Activated T-cell treated with anti-CD3 and anti-CD28 coated beads, Interleukin-2, amount 50 U/mL, for 24 hours (primary cell): ENCODE results near the gene UBE2J2.

Experiments
- DNase-seq: peaks from one replicate; pipeline ENCODE4 v3.0.0-alpha.2; 2020
- H3K27ac Mint-ChIP-seq: 2 replicates; pipeline ENCODE4 v1.8.0; 2020; ENCODE audit warnings: mild to moderate bottlenecking, mixed read lengths
- H3K27me3 Mint-ChIP-seq: 2 replicates; pipeline ENCODE4 v1.8.0; 2020; ENCODE audit warnings: mixed read lengths
- H3K36me3 Mint-ChIP-seq: 2 replicates; pipeline ENCODE4 v1.8.0; 2020; ENCODE audit warnings: low read depth, mixed read lengths
- H3K4me1 Mint-ChIP-seq: 2 replicates; pipeline ENCODE4 v1.8.0; 2020; ENCODE audit warnings: low read depth, mixed read lengths
- H3K4me3 Mint-ChIP-seq: 2 replicates; pipeline ENCODE4 v1.8.0; 2020; ENCODE audit warnings: mild to moderate bottlenecking, moderate library complexity, mixed read lengths
- H3K9me3 Mint-ChIP-seq: 2 replicates; pipeline ENCODE4 v1.8.0; 2020; ENCODE audit warnings: mixed read lengths

UBE2J2 gene

GRCh38 chr1:1241588-1242219, 31.9 kb downstream of the UBE2J2 start:
- Mint-ChIP-seq H3K4me1 (peaks cover 2% of the 10 kb centered on the region), H3K9me3 (no peaks in the 10 kb centered on the region), H3K27me3 (peaks cover 3% of the 10 kb centered on the region), H3K4me3 (no peak overlapping the region), H3K27ac (no peak overlapping the region), H3K36me3 (no peaks in the 10 kb centered on the region)
- DNase-seq, result no peak

GRCh38 chr1:1240822-1241587, 32.6 kb downstream of the UBE2J2 start:
- peaks cover 3% of the 10 kb centered on the region for H3K27me3 Mint-ChIP-seq
- no peaks in the 10 kb centered on the region for H3K9me3 Mint-ChIP-seq
- H3K4me3 Mint-ChIP-seq, result no peak overlapping the region
- H3K36me3 Mint-ChIP-seq, result no peaks in the 10 kb centered on the region
- no peak overlapping the region for H3K27ac Mint-ChIP-seq
- no peak for DNase-seq
- H3K4me1 Mint-ChIP-seq, result peaks cover 2% of the 10 kb centered on the region

GRCh38 chr1:1240348-1240732, 33.3 kb downstream of the UBE2J2 start:
- Mint-ChIP-seq H3K27ac (no peak overlapping the region), H3K9me3 (no peaks in the 10 kb centered on the region), H3K27me3 (no peaks in the 10 kb centered on the region), H3K4me1 (peaks cover 2% of the 10 kb centered on the region), H3K36me3 (no peaks in the 10 kb centered on the region), H3K4me3 (no peak overlapping the region)
- DNase-seq, result no peak

- Mint-ChIP-seq H3K9me3 (no peaks in the 10 kb centered on the region), H3K27ac (no peak overlapping the region)
- no peak for DNase-seq
These were observed 33.9 kb downstream of the UBE2J2 start for GRCh38 chr1:1239614-1240347.

GRCh38 chr1:1239227-1239613, 34.4 kb downstream of the UBE2J2 start:
- Mint-ChIP-seq H3K27me3 (no peaks in the 10 kb centered on the region), H3K36me3 (peaks cover 11% of the 10 kb centered on the region), H3K4me3 (no peak overlapping the region), H3K4me1 (peaks cover 7% of the 10 kb centered on the region), H3K27ac (no peak overlapping the region), H3K9me3 (no peaks in the 10 kb centered on the region)
- DNase-seq, result no peak

More at GRCh38 chr1:1239614-1240347, 33.9 kb downstream of the UBE2J2 start:
- H3K27me3 Mint-ChIP-seq, result no peaks in the 10 kb centered on the region
- H3K36me3 Mint-ChIP-seq, result peaks cover 5% of the 10 kb centered on the region
- no peak overlapping the region for H3K4me3 Mint-ChIP-seq
- peaks cover 2% of the 10 kb centered on the region for H3K4me1 Mint-ChIP-seq

- no peaks in the 10 kb centered on the region for H3K9me3 Mint-ChIP-seq
- H3K27me3 Mint-ChIP-seq, result no peaks in the 10 kb centered on the region
- peaks cover 12% of the 10 kb centered on the region for H3K4me1 Mint-ChIP-seq
- no peak overlapping the region for H3K4me3 Mint-ChIP-seq
- peaks cover 16% of the 10 kb centered on the region for H3K36me3 Mint-ChIP-seq
- no peak for DNase-seq
- no peak overlapping the region for H3K27ac Mint-ChIP-seq
These were observed 34.9 kb downstream of the UBE2J2 start for GRCh38 chr1:1238702-1239178.

- H3K27ac Mint-ChIP-seq, result no peak overlapping the region
- H3K36me3 Mint-ChIP-seq, result peaks cover 20% of the 10 kb centered on the region
- H3K4me1 Mint-ChIP-seq, result peaks cover 16% of the 10 kb centered on the region
- DNase-seq, result no peak
- H3K27me3 Mint-ChIP-seq, result no peaks in the 10 kb centered on the region
- no peak overlapping the region for H3K4me3 Mint-ChIP-seq
- no peaks in the 10 kb centered on the region for H3K9me3 Mint-ChIP-seq
These were observed 35.6 kb downstream of the UBE2J2 start for GRCh38 chr1:1237874-1238701.

GRCh38 chr1:1236945-1237873, 36.4 kb downstream of the UBE2J2 start:
- Mint-ChIP-seq H3K4me1 (peaks cover 16% of the 10 kb centered on the region), H3K4me3 (no peak overlapping the region), H3K27ac (no peak overlapping the region), H3K27me3 (no peaks in the 10 kb centered on the region), H3K9me3 (no peaks in the 10 kb centered on the region), H3K36me3 (peaks cover 20% of the 10 kb centered on the region)
- no peak for DNase-seq

GRCh38 chr1:1236176-1236763, 37.4 kb downstream of the UBE2J2 start:
- Mint-ChIP-seq H3K4me3 (no peak overlapping the region), H3K9me3 (no peaks in the 10 kb centered on the region), H3K27me3 (no peaks in the 10 kb centered on the region), H3K36me3 (peaks cover 22% of the 10 kb centered on the region), H3K27ac (no peak overlapping the region), H3K4me1 (peaks cover 16% of the 10 kb centered on the region)
- no peak for DNase-seq

GRCh38 chr1:1235016-1235744, 38.5 kb downstream of the UBE2J2 start:
- Mint-ChIP-seq H3K36me3 (peaks cover 32% of the 10 kb centered on the region), H3K27me3 (no peaks in the 10 kb centered on the region), H3K27ac (peak overlapping the region; percentile 47), H3K4me1 (peaks cover 25% of the 10 kb centered on the region), H3K4me3 (no peak overlapping the region), H3K9me3 (no peaks in the 10 kb centered on the region)
- no peak for DNase-seq

GRCh38 chr1:1234180-1234808, 39.4 kb downstream of the UBE2J2 start:
- Mint-ChIP-seq H3K27me3 (no peaks in the 10 kb centered on the region), H3K4me1 (peaks cover 33% of the 10 kb centered on the region), H3K27ac (peak overlapping the region; percentile 91), H3K9me3 (no peaks in the 10 kb centered on the region), H3K36me3 (peaks cover 41% of the 10 kb centered on the region), H3K4me3 (peak overlapping the region; percentile 73)
- DNase-seq, result no peak

GRCh38 chr1:1233567-1233892, 40.1 kb downstream of the UBE2J2 start:
- DNase-seq, result no peak
- Mint-ChIP-seq H3K4me1 (peaks cover 37% of the 10 kb centered on the region), H3K9me3 (no peaks in the 10 kb centered on the region), H3K36me3 (peaks cover 48% of the 10 kb centered on the region), H3K27ac (peak overlapping the region; percentile 91), H3K4me3 (peak overlapping the region; percentile 73), H3K27me3 (no peaks in the 10 kb centered on the region)
